Measurements from ENCODE around the gene GSN.
A peak's percentile ranks its signal among the peaks of the same experiment; 100 is the strongest.

Gene GSN

DNA sequence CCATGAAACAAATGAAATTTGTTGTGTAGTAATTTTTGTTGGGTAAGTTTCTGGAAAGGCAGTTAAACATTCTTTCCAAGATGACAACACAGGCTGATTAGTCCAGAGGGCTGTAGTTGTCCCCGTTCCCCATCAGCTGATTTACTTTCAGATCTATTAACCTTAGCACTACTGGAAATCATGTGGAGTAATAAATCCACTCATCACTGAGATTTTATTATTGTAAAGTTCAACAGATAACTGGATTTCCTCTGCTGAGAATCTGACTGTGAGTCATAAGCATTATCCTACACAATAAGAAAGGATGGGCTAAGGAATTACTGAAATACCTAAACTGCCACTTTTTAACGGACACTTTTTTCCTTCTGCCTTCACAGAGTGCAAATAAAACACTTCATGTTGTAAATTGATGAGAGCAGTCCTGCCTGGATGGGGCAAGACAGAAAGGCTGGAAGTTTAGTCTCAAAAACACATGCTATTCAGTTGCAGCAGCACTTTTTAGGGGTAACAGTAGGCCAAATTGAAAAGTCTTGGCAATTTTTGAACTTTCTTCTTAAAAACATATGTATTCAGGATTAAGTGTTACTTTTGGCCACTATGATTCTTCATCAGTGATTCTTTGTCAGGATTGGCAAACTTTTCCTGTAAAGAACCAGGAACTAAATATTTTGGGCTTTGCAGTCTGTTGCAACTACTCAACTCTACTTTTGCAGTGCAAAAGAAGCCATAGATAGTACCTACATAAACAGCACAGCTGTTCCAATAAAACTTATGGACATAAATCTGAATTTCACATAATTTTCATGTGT lies 95.1 kb downstream of the GSN start:
- no peaks in the 10 kb centered on the region for H3K27me3 ChIP-seq
- TF ChIP-seq CTCF (IDR thresholded peaks at IDR 0.05) = no peak
- H3K27ac ChIP-seq = peak overlapping the region; percentile 88
- no peaks in the 10 kb centered on the region for H3K36me3 ChIP-seq
- peak overlapping the region in 1 of 2 experiments; percentile 7 for H3K4me3 ChIP-seq (ENCODE audit: low read depth in 1 of 2, low read length in 1 of 2)
- H3K4me1 ChIP-seq (ENCODE audit: control insufficient read depth in 1 of 2, insufficient read depth in 1 of 2, low read depth in 1 of 2, low read length in 1 of 2) = peaks cover 97 to 98% of the 10 kb centered on the region in 2 experiments
- H3K9me3 ChIP-seq = no peaks in the 10 kb centered on the region

DNA sequence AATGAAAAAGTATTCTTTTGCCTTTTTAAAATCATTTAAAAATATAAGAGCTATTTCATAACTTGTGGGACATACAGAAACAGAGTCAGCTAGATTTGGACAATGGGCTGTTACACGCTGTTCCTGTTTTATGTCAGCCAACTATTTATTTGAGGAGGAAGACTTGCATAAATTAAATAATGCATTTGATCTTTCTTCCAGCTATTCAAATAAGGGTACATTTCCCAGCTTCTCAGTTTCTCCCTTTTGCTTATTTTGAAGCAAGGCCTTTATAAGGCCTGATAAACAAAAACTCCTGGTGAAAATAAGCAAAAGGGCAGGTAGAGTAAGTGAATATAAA lies 95.6 kb downstream of the GSN start:
- Histone ChIP-seq H3K27ac (peak overlapping the region; percentile 88), H3K36me3 (no peaks in the 10 kb centered on the region), H3K9me3 (no peaks in the 10 kb centered on the region), H3K4me3 (ENCODE audit: low read depth in 1 of 2, low read length in 1 of 2) (no peak overlapping the region), H3K27me3 (no peaks in the 10 kb centered on the region), H3K4me1 (ENCODE audit: control insufficient read depth in 1 of 2, insufficient read depth in 1 of 2, low read depth in 1 of 2, low read length in 1 of 2) (peaks cover 97 to 98% of the 10 kb centered on the region in 2 experiments)
- no peak for TF ChIP-seq CTCF (IDR thresholded peaks at IDR 0.05)

DNA sequence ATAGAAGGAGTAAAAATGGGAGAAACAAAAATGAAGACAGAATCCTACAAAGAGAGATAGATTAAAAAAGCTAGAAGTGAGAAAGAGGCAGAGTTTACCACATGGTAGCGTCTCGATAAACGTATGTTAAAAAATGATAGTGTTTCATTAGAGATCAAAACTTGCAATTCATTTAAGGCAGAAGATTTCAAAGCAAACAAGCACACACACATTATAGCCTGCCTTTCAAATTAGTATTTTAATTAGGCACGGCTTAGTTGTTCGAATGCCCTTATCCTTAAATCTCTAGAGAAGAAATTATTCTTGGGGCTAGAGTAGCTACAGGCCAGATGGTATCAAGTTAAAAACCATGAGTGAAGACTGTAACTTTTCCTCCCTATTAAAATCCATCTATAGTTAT lies 96.1 kb downstream of the GSN start:
- Histone ChIP-seq H3K4me1 (ENCODE audit: control insufficient read depth in 1 of 2, insufficient read depth in 1 of 2, low read depth in 1 of 2, low read length in 1 of 2) (peaks cover 95 to 98% of the 10 kb centered on the region in 2 experiments), H3K4me3 (ENCODE audit: low read depth in 1 of 2, low read length in 1 of 2) (no peak overlapping the region), H3K36me3 (no peaks in the 10 kb centered on the region), H3K27me3 (no peaks in the 10 kb centered on the region), H3K9me3 (no peaks in the 10 kb centered on the region), H3K27ac (peak overlapping the region; percentile 88)
- no peak for TF ChIP-seq CTCF (IDR thresholded peaks at IDR 0.05)

GRCh38 chr9:121364886-121365285 lies 96.9 kb downstream of the GSN start:
- H3K27ac ChIP-seq = peak overlapping the region; percentile 88
- no peaks in the 10 kb centered on the region for H3K36me3 ChIP-seq
- H3K9me3 ChIP-seq = no peaks in the 10 kb centered on the region
- H3K27me3 ChIP-seq = no peaks in the 10 kb centered on the region
- peaks cover 92% of the 10 kb centered on the region in 2 experiments for H3K4me1 ChIP-seq (ENCODE audit: control insufficient read depth in 1 of 2, insufficient read depth in 1 of 2, low read depth in 1 of 2, low read length in 1 of 2)
- no peak for TF ChIP-seq CTCF (IDR thresholded peaks at IDR 0.05)
- H3K4me3 ChIP-seq (ENCODE audit: low read depth in 1 of 2, low read length in 1 of 2) = peak overlapping the region in 1 of 2 experiments; percentile 1

DNA sequence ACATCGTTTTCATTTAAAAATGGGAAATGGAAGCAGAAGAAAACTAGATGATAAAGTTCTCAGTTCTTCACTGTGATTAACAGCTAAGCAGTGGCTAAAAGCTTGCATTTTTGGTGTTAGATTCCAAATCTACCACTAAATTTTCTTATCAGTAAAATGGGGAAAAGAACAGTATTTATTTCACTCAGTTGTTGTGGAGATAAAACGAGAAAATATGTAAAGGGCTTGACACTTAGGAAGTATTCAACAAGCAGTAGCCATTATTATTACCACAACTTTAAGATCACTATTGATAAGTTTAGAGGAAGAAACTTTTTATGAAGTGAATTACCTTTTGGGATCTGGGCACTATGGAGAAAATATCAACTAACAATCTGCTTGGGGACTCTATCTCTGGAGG lies 97.6 kb downstream of the GSN start:
- no peaks in the 10 kb centered on the region for H3K36me3 ChIP-seq
- no peak overlapping the region for H3K4me3 ChIP-seq (ENCODE audit: low read depth in 1 of 2, low read length in 1 of 2)
- no peak for TF ChIP-seq CTCF (IDR thresholded peaks at IDR 0.05)
- H3K27me3 ChIP-seq = no peaks in the 10 kb centered on the region
- no peaks in the 10 kb centered on the region for H3K9me3 ChIP-seq
- H3K4me1 ChIP-seq (ENCODE audit: control insufficient read depth in 1 of 2, insufficient read depth in 1 of 2, low read depth in 1 of 2, low read length in 1 of 2) = peaks cover 88 to 89% of the 10 kb centered on the region in 2 experiments
- peak overlapping the region; percentile 88 for H3K27ac ChIP-seq

Data from neutrophil (primary cell).